ENCODE data around the gene TOP1.

- TF ChIP-seq YY1 (IDR thresholded peaks at IDR 0.05; ENCODE audit: insufficient read depth, insufficient read length) (no peak), ZNF274 (IDR thresholded peaks at IDR 0.05; ENCODE audit: low read depth, low read length) (no peak)
Measured at GRCh38 chr20:41063442-41063841, 34.8 kb downstream of the TOP1 start.
